DOHH2 (cell line): ENCODE measurements around the gene SNRNP25.

Source experiments
- H3F3A ChIP-seq: fragments of 200-600 bp; sonication (generic), shearing (Covaris generic); 2 replicates; pipeline ENCODE4 v1.6.0; 2016; ENCODE audit warnings: antibody characterized with exemption, mild to moderate bottlenecking; ENCODE audit not compliant: control insufficient read depth, insufficient read depth
- H3K27ac ChIP-seq: fragments of 200-600 bp; sonication (generic); 2 replicates; pipeline ENCODE4 v1.5.1; 2014; ENCODE audit warnings: low read depth, mild to moderate bottlenecking, low read length, moderate library complexity
- H3K27me3 ChIP-seq: fragments of 200-600 bp; sonication (generic); 2 replicates; pipeline ENCODE4 v1.6.1; 2014; ENCODE audit warnings: mild to moderate bottlenecking, low read length, mixed read lengths; ENCODE audit not compliant: control insufficient read depth
- H3K36me3 ChIP-seq: fragments of 200-600 bp; sonication (generic); 2 replicates; pipeline ENCODE4 v1.6.1; 2014; ENCODE audit warnings: mild to moderate bottlenecking, low read length, moderate library complexity, mixed read lengths; ENCODE audit not compliant: control insufficient read depth
- H3K4me1 ChIP-seq: fragments of 200-600 bp; sonication (generic); 2 replicates; pipeline ENCODE4 v1.6.1; 2014; ENCODE audit warnings: mild to moderate bottlenecking, low read length, mixed read lengths; ENCODE audit not compliant: control insufficient read depth
- H3K4me2 ChIP-seq: fragments of 200-600 bp; sonication (generic); 2 replicates; pipeline ENCODE4 v1.6.0; 2014; ENCODE audit warnings: mild to moderate bottlenecking, low read length, moderate library complexity
- H3K4me3 ChIP-seq: fragments of 200-600 bp; sonication (generic); 2 replicates; pipeline ENCODE4 v1.5.1; 2014; ENCODE audit warnings: mild to moderate bottlenecking, low read length, mixed read lengths
- H3K79me2 ChIP-seq: fragments of 200-600 bp; sonication (generic); 2 replicates; pipeline ENCODE4 v1.6.1; 2014; ENCODE audit warnings: mild to moderate bottlenecking, low read length, mixed read lengths; ENCODE audit not compliant: control insufficient read depth
- H3K9me2 ChIP-seq: fragments of 200-600 bp; sonication (generic); replicated peaks from 2 replicates; pipeline ENCODE4 v1.6.1; 2014; ENCODE audit warnings: mild to moderate bottlenecking, low read length, mixed read lengths; ENCODE audit not compliant: control insufficient read depth
- H3K9me3 ChIP-seq: fragments of 200-600 bp; sonication (generic); 2 replicates; pipeline ENCODE4 v1.6.1; 2014; ENCODE audit warnings: antibody characterized with exemption, low read length, mixed read lengths; ENCODE audit not compliant: control insufficient read depth, insufficient read depth
- H4K20me1 ChIP-seq: fragments of 200-600 bp; sonication (generic); 2 replicates; pipeline ENCODE4 v1.6.0; 2014; ENCODE audit warnings: low read depth, mild to moderate bottlenecking, antibody characterized with exemption, low read length, moderate library complexity; ENCODE audit not compliant: control insufficient read depth, insufficient read depth
- CTCF ChIP-seq: fragments of 200-600 bp; sonication (generic); IDR thresholded peaks from one replicate; pipeline ENCODE4 v1.5.1; 2014; ENCODE audit warnings: antibody characterized with exemption, mild to moderate bottlenecking, low read depth, low read length; ENCODE audit not compliant: poor library complexity, severe bottlenecking
- EZH2phosphoT487 ChIP-seq: fragments of 200-600 bp; sonication (generic); IDR thresholded peaks from 2 replicates; pipeline ENCODE4 v1.6.1; 2017; ENCODE audit warnings: borderline replicate concordance, mild to moderate bottlenecking, antibody characterized with exemption, low read length, moderate library complexity, mixed read lengths

SNRNP25 gene

GRCh38 chr16:105521-105920 is 51.9 kb downstream of the SNRNP25 start:
- TF ChIP-seq CTCF (no peak), EZH2phosphoT487 (no peak)

GRCh38 chr16:106623-107324 is 53.1 kb downstream of the SNRNP25 start:
- H3F3A ChIP-seq: peaks cover 11% of the 10 kb centered on the region
- no peaks in the 10 kb centered on the region for H4K20me1 ChIP-seq
- no peaks in the 10 kb centered on the region for H3K27me3 ChIP-seq
- H3K27ac ChIP-seq: no peak overlapping the region
- no peak overlapping the region for H3K4me2 ChIP-seq
- no peaks in the 10 kb centered on the region for H3K4me1 ChIP-seq
- no peak overlapping the region for H3K4me3 ChIP-seq
- H3K36me3 ChIP-seq: peaks cover 43% of the 10 kb centered on the region
- H3K9me2 ChIP-seq: no peaks in the 10 kb centered on the region
- no peaks in the 10 kb centered on the region for H3K9me3 ChIP-seq
- TF ChIP-seq CTCF: peak; percentile 85
- no peak for TF ChIP-seq EZH2phosphoT487
- no peaks in the 10 kb centered on the region for H3K79me2 ChIP-seq

More at GRCh38 chr16:105521-105920, 51.9 kb downstream of the SNRNP25 start:
- Histone ChIP-seq H3F3A (peaks cover 11% of the 10 kb centered on the region; the same call in 1 of the 2 replicates), H3K4me1 (no peaks in the 10 kb centered on the region), H3K4me2 (no peak overlapping the region), H3K4me3 (no peak overlapping the region), H4K20me1 (no peaks in the 10 kb centered on the region), H3K27me3 (no peaks in the 10 kb centered on the region), H3K79me2 (no peaks in the 10 kb centered on the region), H3K9me2 (no peaks in the 10 kb centered on the region), H3K9me3 (no peaks in the 10 kb centered on the region), H3K27ac (no peak overlapping the region), H3K36me3 (peaks cover 39% of the 10 kb centered on the region)
